ENCODE results near the gene GPR179.

GPR179 gene

GRCh38 chr17:38326996-38327792 lies 16.6 kb downstream of the GPR179 start:
- TF ChIP-seq CEBPB (IDR thresholded peaks at IDR 0.05) (no peak), TEAD4 (IDR thresholded peaks at IDR 0.05) (no peak), EP300 (IDR thresholded peaks at IDR 0.05; ENCODE audit: borderline replicate concordance) (no peak), EGR1 (IDR thresholded peaks at IDR 0.05) (no peak), TCF12 (IDR thresholded peaks at IDR 0.05; ENCODE audit: low read depth) (no peak), TAF1 (IDR thresholded peaks at IDR 0.05; ENCODE audit: low read depth) (no peak), YY1 (IDR thresholded peaks at IDR 0.05; ENCODE audit: low read depth) (no peak), FOXM1 (IDR thresholded peaks at IDR 0.05; ENCODE audit: borderline replicate concordance, low read depth) (no peak), CREB1 (IDR thresholded peaks at IDR 0.05; ENCODE audit: low read depth) (no peak), NFIC (IDR thresholded peaks at IDR 0.05) (no peak), ZBTB7A (IDR thresholded peaks at IDR 0.05; ENCODE audit: low read depth) (no peak), RAD21 (IDR thresholded peaks at IDR 0.05; ENCODE audit: low read depth) (no peak)
- TF ChIP-seq, protein P1, sequence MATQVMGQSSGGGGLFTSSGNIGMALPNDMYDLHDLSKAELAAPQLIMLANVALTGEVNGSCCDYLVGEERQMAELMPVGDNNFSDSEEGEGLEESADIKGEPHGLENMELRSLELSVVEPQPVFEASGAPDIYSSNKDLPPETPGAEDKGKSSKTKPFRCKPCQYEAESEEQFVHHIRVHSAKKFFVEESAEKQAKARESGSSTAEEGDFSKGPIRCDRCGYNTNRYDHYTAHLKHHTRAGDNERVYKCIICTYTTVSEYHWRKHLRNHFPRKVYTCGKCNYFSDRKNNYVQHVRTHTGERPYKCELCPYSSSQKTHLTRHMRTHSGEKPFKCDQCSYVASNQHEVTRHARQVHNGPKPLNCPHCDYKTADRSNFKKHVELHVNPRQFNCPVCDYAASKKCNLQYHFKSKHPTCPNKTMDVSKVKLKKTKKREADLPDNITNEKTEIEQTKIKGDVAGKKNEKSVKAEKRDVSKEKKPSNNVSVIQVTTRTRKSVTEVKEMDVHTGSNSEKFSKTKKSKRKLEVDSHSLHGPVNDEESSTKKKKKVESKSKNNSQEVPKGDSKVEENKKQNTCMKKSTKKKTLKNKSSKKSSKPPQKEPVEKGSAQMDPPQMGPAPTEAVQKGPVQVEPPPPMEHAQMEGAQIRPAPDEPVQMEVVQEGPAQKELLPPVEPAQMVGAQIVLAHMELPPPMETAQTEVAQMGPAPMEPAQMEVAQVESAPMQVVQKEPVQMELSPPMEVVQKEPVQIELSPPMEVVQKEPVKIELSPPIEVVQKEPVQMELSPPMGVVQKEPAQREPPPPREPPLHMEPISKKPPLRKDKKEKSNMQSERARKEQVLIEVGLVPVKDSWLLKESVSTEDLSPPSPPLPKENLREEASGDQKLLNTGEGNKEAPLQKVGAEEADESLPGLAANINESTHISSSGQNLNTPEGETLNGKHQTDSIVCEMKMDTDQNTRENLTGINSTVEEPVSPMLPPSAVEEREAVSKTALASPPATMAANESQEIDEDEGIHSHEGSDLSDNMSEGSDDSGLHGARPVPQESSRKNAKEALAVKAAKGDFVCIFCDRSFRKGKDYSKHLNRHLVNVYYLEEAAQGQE (IDR thresholded peaks at IDR 0.05; ENCODE audit: low read depth): no peak
- TF ChIP-seq, protein P2, sequence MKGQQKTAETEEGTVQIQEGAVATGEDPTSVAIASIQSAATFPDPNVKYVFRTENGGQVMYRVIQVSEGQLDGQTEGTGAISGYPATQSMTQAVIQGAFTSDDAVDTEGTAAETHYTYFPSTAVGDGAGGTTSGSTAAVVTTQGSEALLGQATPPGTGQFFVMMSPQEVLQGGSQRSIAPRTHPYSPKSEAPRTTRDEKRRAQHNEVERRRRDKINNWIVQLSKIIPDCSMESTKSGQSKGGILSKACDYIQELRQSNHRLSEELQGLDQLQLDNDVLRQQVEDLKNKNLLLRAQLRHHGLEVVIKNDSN (IDR thresholded peaks at IDR 0.05): no peak
- TF ChIP-seq, protein P3, sequence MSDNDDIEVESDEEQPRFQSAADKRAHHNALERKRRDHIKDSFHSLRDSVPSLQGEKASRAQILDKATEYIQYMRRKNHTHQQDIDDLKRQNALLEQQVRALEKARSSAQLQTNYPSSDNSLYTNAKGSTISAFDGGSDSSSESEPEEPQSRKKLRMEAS (IDR thresholded peaks at IDR 0.05): no peak

DNA sequence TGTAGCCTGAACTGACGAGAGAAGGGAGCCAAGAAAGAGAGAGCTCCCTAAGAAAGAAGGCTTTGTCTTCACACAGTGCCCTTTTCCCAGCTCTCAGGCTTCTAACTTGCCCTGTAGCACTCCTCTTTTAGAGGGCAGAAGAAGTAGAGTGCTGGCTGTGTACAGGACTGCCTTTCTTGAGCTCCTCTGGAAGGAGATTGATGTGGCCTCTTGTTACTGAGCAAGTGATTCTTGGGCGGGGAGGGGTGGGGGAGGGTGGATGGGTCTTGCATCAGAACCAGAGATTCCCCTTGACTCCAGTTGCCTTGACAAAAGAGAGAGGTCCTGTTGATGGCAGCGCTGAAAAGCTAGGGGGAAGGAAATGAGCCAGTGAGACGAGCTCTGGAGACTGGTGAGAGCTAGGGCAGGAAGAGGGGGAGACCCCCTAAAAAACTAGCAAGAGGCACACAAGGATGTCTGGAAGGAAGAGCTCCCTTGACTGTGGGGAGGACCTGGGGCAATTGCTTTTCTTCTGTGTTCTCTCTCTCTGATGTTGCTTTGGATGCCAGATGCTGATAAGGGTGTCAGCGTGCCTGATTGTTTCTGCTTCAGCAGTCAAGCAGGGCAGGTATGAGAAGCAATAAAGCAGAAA lies 18.4 kb downstream of the GPR179 start:
- TF ChIP-seq TAF1 (IDR thresholded peaks at IDR 0.05; ENCODE audit: low read depth) (no peak), TCF12 (IDR thresholded peaks at IDR 0.05; ENCODE audit: low read depth) (no peak), ZBTB7A (IDR thresholded peaks at IDR 0.05; ENCODE audit: low read depth) (no peak), CEBPB (IDR thresholded peaks at IDR 0.05) (no peak), FOXM1 (IDR thresholded peaks at IDR 0.05; ENCODE audit: borderline replicate concordance, low read depth) (no peak), NFIC (IDR thresholded peaks at IDR 0.05) (no peak), TEAD4 (IDR thresholded peaks at IDR 0.05) (no peak), EGR1 (IDR thresholded peaks at IDR 0.05) (no peak), EP300 (IDR thresholded peaks at IDR 0.05; ENCODE audit: borderline replicate concordance) (no peak), RAD21 (IDR thresholded peaks at IDR 0.05; ENCODE audit: low read depth) (no peak)
- TF ChIP-seq, protein P3 (IDR thresholded peaks at IDR 0.05): no peak
- TF ChIP-seq, protein P1 (IDR thresholded peaks at IDR 0.05; ENCODE audit: low read depth): no peak

DNA sequence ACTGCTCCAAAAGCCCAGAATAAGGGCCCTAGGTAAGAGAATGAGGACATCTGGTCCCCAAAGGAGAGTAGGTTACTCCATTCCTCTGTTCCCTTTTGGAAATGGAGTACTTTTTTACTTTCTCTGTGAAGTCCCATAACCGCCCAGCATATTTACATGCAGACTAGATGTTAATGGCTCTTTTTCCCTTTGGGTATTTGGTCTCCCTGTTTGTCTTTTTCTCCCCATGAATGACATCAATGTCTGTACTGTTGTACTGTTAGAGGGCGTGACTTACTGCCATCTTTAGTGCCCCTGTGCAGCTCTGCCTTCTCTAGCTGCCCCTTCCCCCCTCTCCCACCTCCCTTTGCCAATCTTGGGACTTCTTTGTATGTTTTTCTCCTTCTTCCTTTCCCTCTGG lies 19.0 kb downstream of the GPR179 start:
- TF ChIP-seq TCF12 (IDR thresholded peaks at IDR 0.05; ENCODE audit: low read depth) (no peak), FOXM1 (IDR thresholded peaks at IDR 0.05; ENCODE audit: borderline replicate concordance, low read depth) (no peak), EGR1 (IDR thresholded peaks at IDR 0.05) (no peak), YY1 (IDR thresholded peaks at IDR 0.05; ENCODE audit: low read depth) (no peak), TEAD4 (IDR thresholded peaks at IDR 0.05) (no peak), RAD21 (IDR thresholded peaks at IDR 0.05; ENCODE audit: low read depth) (no peak), CEBPB (IDR thresholded peaks at IDR 0.05) (no peak), ZBTB7A (IDR thresholded peaks at IDR 0.05; ENCODE audit: low read depth) (no peak), TAF1 (IDR thresholded peaks at IDR 0.05; ENCODE audit: low read depth) (no peak), NFIC (IDR thresholded peaks at IDR 0.05) (no peak), CREB1 (IDR thresholded peaks at IDR 0.05; ENCODE audit: low read depth) (no peak), EP300 (IDR thresholded peaks at IDR 0.05; ENCODE audit: borderline replicate concordance) (no peak)
- TF ChIP-seq, protein P2 (IDR thresholded peaks at IDR 0.05): no peak
- TF ChIP-seq, protein P3 (IDR thresholded peaks at IDR 0.05): no peak
- TF ChIP-seq, protein P1 (IDR thresholded peaks at IDR 0.05; ENCODE audit: low read depth): no peak
